ENCODE results near the gene RTEL1. TPM values are rescaled to one million over a fixed set of nuclear protein-coding genes. Genes with fewer than 3 reads are reported as not detected.

The RTEL1 gene
- total and polyA plus RNA-seq, 9 of the 15 experiments (the other 6 are each of a cell fraction or from before 2014, with no cell fraction given): 0.36 to 61.0 (median 17.9) TPM

DNA sequence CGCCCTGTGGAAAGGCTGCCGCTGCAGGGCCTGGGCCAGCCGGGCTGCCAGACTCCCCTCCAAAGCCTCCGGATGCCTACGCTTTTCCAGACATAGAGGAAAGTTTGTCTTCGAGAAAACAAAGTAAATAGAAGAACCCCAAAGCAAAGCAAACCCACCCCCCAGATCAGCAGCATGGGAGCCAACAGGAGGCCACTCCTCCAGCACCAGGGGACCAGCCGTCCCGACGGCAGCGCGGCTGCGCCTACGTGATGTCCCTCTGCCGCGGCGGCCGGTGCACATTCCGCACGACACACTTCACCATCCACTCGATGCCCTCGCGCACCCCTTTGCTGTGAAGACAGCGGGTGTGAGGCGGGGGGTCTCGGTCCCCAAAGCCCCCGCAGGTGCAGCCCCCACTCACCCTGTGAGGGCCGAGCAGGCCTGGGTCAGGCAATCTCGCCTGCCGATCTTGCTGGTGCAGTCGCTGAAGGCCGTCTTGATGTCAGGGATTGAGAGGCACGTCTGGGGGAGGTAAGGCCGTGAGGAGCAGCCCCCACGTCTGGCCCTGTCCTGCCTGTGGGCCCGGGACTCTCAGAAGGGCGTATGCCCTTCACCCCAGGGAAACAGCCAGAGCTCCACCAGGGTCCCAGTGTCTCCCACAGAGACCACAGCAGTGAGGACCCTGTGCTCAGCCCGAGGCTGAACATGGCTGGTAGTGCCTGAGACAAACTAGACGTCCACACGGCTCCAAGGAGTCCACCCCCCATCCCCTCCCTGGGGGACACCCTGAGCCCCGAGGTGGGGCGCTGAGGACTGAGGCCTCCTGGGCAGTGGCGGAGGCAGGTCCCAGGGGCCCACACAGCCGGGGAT lies 42.3 kb downstream of the RTEL1 start:
- no TSS peak for BruUV-seq (replicated peaks)
- ChIA-PET POLR2A (interaction anchor here (0.6 to 1.3 kb wide), 3 partner anchors 17 to 165 kb away, joined by 3 to 6 read pairs (median 4); partner anchors contain the start of genes GMEB2 and TPD52L2), CTCF (ENCODE audit: low intra/inter-chr PET ratio) (no interaction called here)
- Histone ChIP-seq H3K79me2 (ENCODE audit: control insufficient read depth, insufficient read depth, low read length) (peaks cover 5% of the 10 kb centered on the region; the same call in 1 of the 3 replicates), H3K9ac (ENCODE audit: insufficient read depth in 1 of 2, low read depth in 2 of 2, low read length in 2 of 2) (peak overlapping the region in 1 of 2 experiments; percentile 84; a peak in 2 of 4 replicates), H3K9me1 (ENCODE audit: control insufficient read depth, insufficient read depth, low read length) (no peaks in the 10 kb centered on the region), H3K4me1 (replicated peaks in 1 of 2; ENCODE audit: control insufficient read depth in 2 of 2, insufficient read depth in 2 of 2, low read length in 2 of 2) (peaks cover 9 to 83% of the 10 kb centered on the region in 2 experiments), H3K27me3 (ENCODE audit: control insufficient read depth in 2 of 2, insufficient read depth in 2 of 2, low read length in 2 of 2) (no peaks in the 10 kb centered on the region), H4K20me1 (replicated peaks; ENCODE audit: control insufficient read depth, insufficient read depth, low read length) (no peaks in the 10 kb centered on the region; the same call in 1 of the 2 replicates), H3K36me3 (ENCODE audit: control insufficient read depth, insufficient read depth, low read length) (peaks cover 30% of the 10 kb centered on the region), H2AFZ (ENCODE audit: low read depth, low read length) (no peak overlapping the region), H3K9me3 (replicated peaks; ENCODE audit: control insufficient read depth, insufficient read depth, low read depth, low read length) (no peaks in the 10 kb centered on the region), H3K27ac (ENCODE audit: extremely low read depth, low read depth, low read length) (peak overlapping the region; percentile 61; the same call in 1 of the 3 replicates), H3K4me3 (no peak overlapping the region), H3K4me2 (ENCODE audit: insufficient read depth, low read length) (no peak overlapping the region)
- FAIRE-seq (no peak), DNase-seq (ENCODE audit: extremely low read depth in 1 of 4, low spot score in 3 of 4) (peak in 2 of 4 experiments; percentile 20 to 27), ATAC-seq (no peak)
- 80% methylated on average over 34 of the region's 43 CpGs for WGBS (ENCODE audit: insufficient coverage, low coverage, missing lambda C conversion rate)
- intact Hi-C loops (cut with micrococcal nuclease): loop anchor here (10.0 kb wide), 2 partner anchors 84 to 166 kb away; partner anchors contain the start of gene PTK6
- in situ Hi-C loops (cut with MboI): no loop called here
- TF ChIP-seq RBM22 (IDR thresholded peaks at IDR 0.05; ENCODE audit: low read depth, low read length, poor library complexity, severe bottlenecking): peak; percentile 55
- no peak for TF ChIP-seq ZNF592 (IDR thresholded peaks at IDR 0.05)
- TF ChIP-seq ZNF146 (CRISPR knock-in tag; IDR thresholded peaks at IDR 0.05; ENCODE audit: unreplicated experiment): no peak
- no peak for TF ChIP-seq ELK3 (CRISPR knock-in tag; IDR thresholded peaks at IDR 0.05)
- TF ChIP-seq CBFB (CRISPR knock-in tag; IDR thresholded peaks at IDR 0.05): no peak
- no peak for TF ChIP-seq FOXK1 (CRISPR knock-in tag; IDR thresholded peaks at IDR 0.05; ENCODE audit: borderline replicate concordance)
- TF ChIP-seq SUPT5H (IDR thresholded peaks at IDR 0.05): 0 out of 2 replicates have a peak, but pooled peaks have one; percentile 30
- TF ChIP-seq SMC3 (conservative IDR thresholded peaks at IDR 0.05; ENCODE audit: insufficient read depth, low read depth, low read length): no peak
- no peak for TF ChIP-seq HLTF (IDR thresholded peaks at IDR 0.05)
- TF ChIP-seq THRB (CRISPR knock-in tag; conservative IDR thresholded peaks at IDR 0.05): no peak
- TF ChIP-seq RBM25 (IDR thresholded peaks at IDR 0.05; ENCODE audit: low read depth, low read length, severe bottlenecking): no peak
- TF ChIP-seq, protein P1, sequence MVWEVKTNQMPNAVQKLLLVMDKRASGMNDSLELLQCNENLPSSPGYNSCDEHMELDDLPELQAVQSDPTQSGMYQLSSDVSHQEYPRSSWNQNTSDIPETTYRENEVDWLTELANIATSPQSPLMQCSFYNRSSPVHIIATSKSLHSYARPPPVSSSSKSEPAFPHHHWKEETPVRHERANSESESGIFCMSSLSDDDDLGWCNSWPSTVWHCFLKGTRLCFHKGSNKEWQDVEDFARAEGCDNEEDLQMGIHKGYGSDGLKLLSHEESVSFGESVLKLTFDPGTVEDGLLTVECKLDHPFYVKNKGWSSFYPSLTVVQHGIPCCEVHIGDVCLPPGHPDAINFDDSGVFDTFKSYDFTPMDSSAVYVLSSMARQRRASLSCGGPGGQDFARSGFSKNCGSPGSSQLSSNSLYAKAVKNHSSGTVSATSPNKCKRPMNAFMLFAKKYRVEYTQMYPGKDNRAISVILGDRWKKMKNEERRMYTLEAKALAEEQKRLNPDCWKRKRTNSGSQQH (CRISPR knock-in tag; IDR thresholded peaks at IDR 0.05): no peak
